Measurements from ENCODE around the gene MAN1B1. TPM values are rescaled to one million over a fixed set of nuclear protein-coding genes. Genes with fewer than 3 reads are reported as not detected.

The MAN1B1 gene
- total RNA-seq, 1 experiment from 2014 or later, result 57.2 TPM

GRCh38 chr9:137115394-137116026 lies 28.7 kb downstream of the MAN1B1 start:
- POLR2A ChIA-PET, result no interaction called here
- H3K27me3 ChIP-seq (ENCODE audit: control insufficient read depth, insufficient read depth, low read length), result no peaks in the 10 kb centered on the region
- no peak for DNase-seq (ENCODE audit: low read depth, low spot score)
- no peaks in the 10 kb centered on the region for H3K9me3 ChIP-seq (ENCODE audit: control insufficient read depth, insufficient read depth, low read depth, low read length)
- in situ Hi-C loops (cut with HindIII; ENCODE audit: low pct_unique_long_range_greater_than_20kb, low sequenced_read_pairs) (no loop called here), intact Hi-C loops (cut with micrococcal nuclease; ENCODE audit: unreplicated experiment) (loop anchor here (5.0 kb wide), 1 partner anchor 112 kb away; the partner anchor contains the start of genes CYSRT1 and RNF224)
- H3K4me3 ChIP-seq (ENCODE audit: low read depth in 2 of 2, low read length in 2 of 2), result peak overlapping the region in 1 of 2 experiments; percentile 56; a peak in 2 of 4 replicates
- no TSS peak for BruUV-seq (replicated peaks)
- no peak for TF ChIP-seq TCF7L2 (IDR thresholded peaks at IDR 0.05; ENCODE audit: low read depth, low read length)
- no peak for TF ChIP-seq SIN3A (IDR thresholded peaks at IDR 0.05; ENCODE audit: borderline replicate concordance, insufficient read depth, low read depth, low read length)
- no peak for TF ChIP-seq CTCF (IDR thresholded peaks at IDR 0.05)
- no peak for TF ChIP-seq REST (IDR thresholded peaks at IDR 0.05; ENCODE audit: insufficient read depth in 1 of 2, low read depth in 2 of 2, low read length in 1 of 2)
- TF ChIP-seq POLR2AphosphoS5 (IDR thresholded peaks at IDR 0.05; ENCODE audit: low read depth, low read length), result no peak
- H3K27ac ChIP-seq (ENCODE audit: low read length), result peak overlapping the region; percentile 61; the same call in 1 of the 2 replicates
- no peak; the same call in 1 of the 2 replicates for ATAC-seq
- CTCF ChIA-PET, result interaction anchor here (0.5 to 0.8 kb wide), 3 partner anchors 61 to 121 kb away, joined by 3 to 4 read pairs (median 4); no protein-coding TSS in a partner anchor
- H3K36me3 ChIP-seq (ENCODE audit: control insufficient read depth, insufficient read depth, low read length), result no peaks in the 10 kb centered on the region
- H3K4me1 ChIP-seq (ENCODE audit: control insufficient read depth, insufficient read depth, low read length), result no peaks in the 10 kb centered on the region

GRCh38 chr9:137116027-137116507 lies 29.3 kb downstream of the MAN1B1 start:
- POLR2A ChIA-PET, result no interaction called here
- H3K9me3 ChIP-seq (ENCODE audit: control insufficient read depth, insufficient read depth, low read depth, low read length), result no peaks in the 10 kb centered on the region
- ATAC-seq (no peak), DNase-seq (ENCODE audit: low read depth, low spot score) (no peak)
- TF ChIP-seq SIN3A (IDR thresholded peaks at IDR 0.05; ENCODE audit: borderline replicate concordance, insufficient read depth, low read depth, low read length), result no peak
- no peak for TF ChIP-seq CTCF (IDR thresholded peaks at IDR 0.05)
- no peak for TF ChIP-seq POLR2AphosphoS5 (IDR thresholded peaks at IDR 0.05; ENCODE audit: low read depth, low read length)
- TF ChIP-seq TCF7L2 (IDR thresholded peaks at IDR 0.05; ENCODE audit: low read depth, low read length), result no peak
- no peak for TF ChIP-seq REST (IDR thresholded peaks at IDR 0.05; ENCODE audit: insufficient read depth in 1 of 2, low read depth in 2 of 2, low read length in 1 of 2)
- H3K27ac ChIP-seq (ENCODE audit: low read length), result no peak overlapping the region
- CTCF ChIA-PET, result interaction anchor here (0.6 kb wide), 1 partner anchor 111 kb away, joined by 4 read pairs; no protein-coding TSS in a partner anchor
- in situ Hi-C loops (cut with HindIII; ENCODE audit: low pct_unique_long_range_greater_than_20kb, low sequenced_read_pairs) (no loop called here), intact Hi-C loops (cut with micrococcal nuclease; ENCODE audit: unreplicated experiment) (loop anchor here (5.0 kb wide), 1 partner anchor 111 kb away; the partner anchor contains the start of genes CYSRT1 and RNF224)
- no peaks in the 10 kb centered on the region for H3K4me1 ChIP-seq (ENCODE audit: control insufficient read depth, insufficient read depth, low read length)
- no peaks in the 10 kb centered on the region for H3K36me3 ChIP-seq (ENCODE audit: control insufficient read depth, insufficient read depth, low read length)
- H3K4me3 ChIP-seq (ENCODE audit: low read depth in 2 of 2, low read length in 2 of 2), result no peak overlapping the region
- no peaks in the 10 kb centered on the region for H3K27me3 ChIP-seq (ENCODE audit: control insufficient read depth, insufficient read depth, low read length)
- no TSS peak for BruUV-seq (replicated peaks)
